GM21786 (cell line): Measurements from ENCODE around the gene SNN.

Experiments
- ATAC-seq: cut with Tn5 transposase; IDR thresholded peaks from one replicate; pipeline ENCODE4 v1.9.1; 2021; ENCODE audit not compliant: unreplicated experiment

Gene SNN

DNA sequence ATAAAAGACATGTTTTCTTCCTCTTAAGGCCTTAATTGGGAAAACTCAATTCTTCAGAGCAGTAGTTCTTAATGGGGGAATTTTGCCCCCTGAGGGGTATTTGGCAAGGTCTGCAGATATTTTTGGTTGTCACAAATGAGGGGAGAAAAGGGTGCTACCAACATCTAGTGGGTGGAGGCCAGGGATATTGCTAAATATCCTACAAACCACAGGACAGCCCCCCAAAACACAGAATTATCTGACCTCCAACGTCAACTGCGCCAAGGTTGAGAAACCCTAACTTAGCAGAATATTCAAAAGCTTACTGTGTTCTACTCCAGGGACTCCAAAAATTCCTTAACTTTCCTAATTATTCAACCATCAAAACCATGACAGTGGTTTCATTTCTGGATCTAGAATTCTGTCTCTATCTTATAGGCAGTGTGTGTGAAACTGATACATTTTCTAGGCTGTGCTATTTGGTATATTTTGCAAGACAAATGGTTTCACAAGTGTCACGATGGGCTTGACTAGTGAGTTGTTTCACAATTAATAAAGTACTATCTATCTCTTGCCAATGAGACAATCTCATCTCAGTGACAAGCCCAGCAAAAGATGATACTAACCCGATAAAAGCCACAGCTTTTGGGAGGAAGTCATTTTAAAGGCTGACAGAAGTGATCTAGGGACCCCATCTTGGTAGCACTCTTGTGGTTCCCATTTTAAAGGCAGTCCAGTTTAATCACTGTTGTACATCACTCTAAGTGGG is 59.7 kb downstream of the SNN start:
- ATAC-seq = no peak
